Globus pallidus (tissue), 1 donor: ENCODE measurements around the gene PRSS53.
A peak's percentile ranks its signal among the peaks of the same experiment; 100 is the strongest.
"Not testable (repeated sequence)": the region's sequence is repeated elsewhere in the genome, so short reads cannot be mapped to it uniquely, and the experiment has no call there.

Experiments used
- DNase-seq: peaks from one replicate; pipeline ENCODE4 v3.0.0-alpha.2; 2015; ENCODE audit warnings: low spot score

Gene PRSS53

DNA sequence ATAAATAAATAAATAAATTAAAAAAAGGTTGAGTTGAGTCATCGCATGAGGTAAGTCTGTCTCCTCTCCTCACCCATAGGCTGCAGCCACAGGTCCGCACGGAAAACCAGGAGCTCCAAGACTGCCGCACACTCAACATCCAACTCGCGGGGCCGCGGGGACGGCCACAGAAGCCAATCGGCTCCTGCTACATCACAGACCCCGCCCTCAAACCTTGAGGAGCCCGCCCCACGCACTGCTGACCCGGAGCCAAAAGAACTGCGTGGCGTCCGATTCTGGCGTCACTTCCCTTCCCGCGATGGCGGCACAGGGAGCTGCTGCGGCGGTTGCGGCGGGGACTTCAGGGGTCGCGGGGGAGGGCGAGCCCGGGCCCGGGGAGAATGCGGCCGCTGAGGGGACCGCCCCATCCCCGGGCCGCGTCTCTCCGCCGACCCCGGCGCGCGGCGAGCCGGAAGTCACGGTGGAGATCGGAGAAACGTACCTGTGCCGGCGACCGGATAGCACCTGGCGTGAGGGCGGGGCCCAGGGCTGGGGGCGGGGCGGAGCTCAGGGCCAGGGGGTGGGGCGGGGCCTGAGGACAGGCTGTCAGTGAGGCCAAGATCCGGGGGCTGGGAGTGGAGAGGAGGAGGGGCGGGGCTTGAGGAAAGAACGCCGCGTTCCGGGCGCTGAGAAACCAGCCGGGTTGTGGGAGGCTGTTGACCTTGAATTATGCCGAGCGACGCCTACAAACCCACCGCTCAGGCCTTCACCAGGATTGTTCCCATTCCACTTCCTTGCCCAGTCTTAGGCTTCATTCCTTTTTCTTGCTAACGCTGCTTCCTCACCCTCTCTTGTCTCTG is 28.9 kb upstream of the PRSS53 start, which contains the start of gene KAT8:
Gene KAT8 (plus strand): TSS at position 281 of the 839 bp plus-strand sequence. CDS start 18 bp downstream, at position 299.
- peak; percentile 97 for DNase-seq

DNA sequence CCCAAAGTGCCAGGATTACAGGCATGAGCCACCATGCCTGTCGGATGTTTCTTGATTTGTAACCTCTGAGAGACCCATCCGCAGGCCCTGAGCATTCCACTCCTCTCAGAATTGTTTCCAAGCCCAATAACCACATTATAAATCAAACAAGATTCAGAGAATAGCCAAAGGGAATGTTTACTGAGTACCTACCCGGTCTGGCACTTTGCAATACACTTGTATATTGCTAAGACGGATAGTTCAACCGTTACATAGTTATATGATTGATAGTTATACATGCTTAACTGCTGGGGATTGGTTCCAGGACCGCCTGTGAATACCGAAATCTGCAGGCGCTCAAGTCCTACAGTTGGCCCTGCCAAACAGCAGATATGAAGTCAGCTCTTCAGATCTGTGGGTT is 25.7 kb upstream of the PRSS53 start:
- DNase-seq = no peak

DNA sequence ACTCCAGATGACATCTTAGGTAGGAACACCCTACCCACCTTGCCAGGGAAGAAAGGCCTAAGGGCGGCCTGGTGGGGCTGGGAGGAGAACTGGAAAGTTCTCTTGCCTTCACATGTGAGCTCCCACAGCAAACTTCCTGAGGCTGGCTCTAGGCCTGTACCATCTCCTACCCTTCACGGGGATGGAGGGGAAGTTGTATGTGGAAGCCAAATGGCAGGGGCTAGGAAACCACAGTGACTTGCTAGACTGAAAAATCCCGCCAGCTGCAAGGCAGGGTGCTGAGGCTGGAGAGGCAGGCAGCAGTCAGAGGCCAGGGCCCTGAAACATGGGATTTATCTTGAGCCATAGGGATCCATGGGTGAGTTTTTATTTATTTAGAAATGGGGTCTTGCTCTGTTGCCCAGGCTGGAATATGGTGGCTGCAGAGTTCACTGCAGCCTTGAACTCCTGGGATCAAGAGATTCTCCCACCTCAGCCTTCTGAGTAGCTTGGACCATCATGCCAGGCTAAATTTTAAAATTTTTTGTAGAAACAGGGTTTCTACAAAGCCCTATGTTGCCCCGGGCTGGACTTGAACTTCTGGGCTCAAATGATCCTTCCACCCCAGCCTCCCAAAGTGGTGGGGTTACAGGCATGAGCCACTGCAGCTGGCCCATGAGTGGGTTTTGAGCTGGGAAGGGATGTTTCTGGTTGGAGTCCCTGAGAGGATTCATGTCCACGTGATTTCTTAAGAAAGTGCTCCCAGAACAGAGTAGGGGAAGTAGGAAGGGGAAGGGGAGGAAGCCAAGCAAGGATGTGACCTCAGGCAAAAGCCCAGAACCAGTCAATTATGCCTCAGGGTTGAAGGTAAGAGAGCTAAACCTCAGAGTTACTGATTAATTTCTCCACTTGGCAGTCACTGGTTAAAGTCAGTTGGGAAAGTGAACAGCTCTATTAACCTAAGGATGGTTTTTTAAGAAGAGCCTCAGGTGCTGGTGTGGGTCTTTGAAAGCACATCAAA is 24.7 kb upstream of the PRSS53 start:
- peak; percentile 46 for DNase-seq

DNA sequence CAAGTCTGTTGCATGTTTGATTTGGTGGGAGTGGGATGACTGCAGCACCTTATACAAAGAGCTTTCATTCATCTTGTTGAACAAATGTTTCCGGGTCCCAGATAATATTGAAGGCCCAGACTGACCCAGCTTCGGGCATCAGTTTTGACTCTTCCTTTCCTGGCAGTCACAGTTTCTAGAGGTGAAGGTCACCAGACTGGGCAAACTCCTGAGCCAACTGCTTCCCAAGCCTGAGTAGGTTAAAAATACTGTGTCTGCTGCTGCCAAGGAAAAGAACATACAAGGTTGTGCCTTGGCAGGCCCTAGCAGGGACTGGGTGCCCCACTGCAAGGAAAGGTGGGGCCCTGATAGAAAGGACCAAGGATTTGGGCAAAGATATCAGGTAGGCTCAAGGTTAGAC is 24.0 kb upstream of the PRSS53 start:
- DNase-seq = no peak

DNA sequence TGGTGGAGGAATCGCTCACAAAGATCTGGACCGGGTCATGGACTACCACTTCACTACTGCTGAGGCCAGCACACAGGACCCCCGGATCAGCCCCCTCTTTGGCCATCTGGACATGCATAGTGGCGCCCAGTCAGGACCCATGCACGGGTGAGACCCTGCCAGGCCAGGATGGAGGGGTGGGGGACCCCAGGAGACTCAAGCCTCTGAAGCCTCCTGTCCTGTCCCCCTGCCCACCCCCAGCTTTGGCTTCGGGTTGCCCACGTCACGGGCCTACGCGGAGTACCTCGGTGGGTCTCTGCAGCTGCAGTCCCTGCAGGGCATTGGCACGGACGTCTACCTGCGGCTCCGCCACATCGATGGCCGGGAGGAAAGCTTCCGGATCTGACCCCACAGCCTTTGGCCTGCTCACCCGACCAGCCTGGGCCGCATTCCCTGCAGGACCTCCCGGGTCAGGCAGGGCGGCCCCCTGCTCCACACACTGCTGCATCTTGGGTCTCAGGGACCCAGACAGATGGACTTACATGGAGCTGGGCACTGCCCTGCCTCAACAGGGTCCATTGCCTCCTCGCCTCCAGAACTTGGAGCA is 23.2 kb upstream of the PRSS53 start:
- no peak for DNase-seq

DNA sequence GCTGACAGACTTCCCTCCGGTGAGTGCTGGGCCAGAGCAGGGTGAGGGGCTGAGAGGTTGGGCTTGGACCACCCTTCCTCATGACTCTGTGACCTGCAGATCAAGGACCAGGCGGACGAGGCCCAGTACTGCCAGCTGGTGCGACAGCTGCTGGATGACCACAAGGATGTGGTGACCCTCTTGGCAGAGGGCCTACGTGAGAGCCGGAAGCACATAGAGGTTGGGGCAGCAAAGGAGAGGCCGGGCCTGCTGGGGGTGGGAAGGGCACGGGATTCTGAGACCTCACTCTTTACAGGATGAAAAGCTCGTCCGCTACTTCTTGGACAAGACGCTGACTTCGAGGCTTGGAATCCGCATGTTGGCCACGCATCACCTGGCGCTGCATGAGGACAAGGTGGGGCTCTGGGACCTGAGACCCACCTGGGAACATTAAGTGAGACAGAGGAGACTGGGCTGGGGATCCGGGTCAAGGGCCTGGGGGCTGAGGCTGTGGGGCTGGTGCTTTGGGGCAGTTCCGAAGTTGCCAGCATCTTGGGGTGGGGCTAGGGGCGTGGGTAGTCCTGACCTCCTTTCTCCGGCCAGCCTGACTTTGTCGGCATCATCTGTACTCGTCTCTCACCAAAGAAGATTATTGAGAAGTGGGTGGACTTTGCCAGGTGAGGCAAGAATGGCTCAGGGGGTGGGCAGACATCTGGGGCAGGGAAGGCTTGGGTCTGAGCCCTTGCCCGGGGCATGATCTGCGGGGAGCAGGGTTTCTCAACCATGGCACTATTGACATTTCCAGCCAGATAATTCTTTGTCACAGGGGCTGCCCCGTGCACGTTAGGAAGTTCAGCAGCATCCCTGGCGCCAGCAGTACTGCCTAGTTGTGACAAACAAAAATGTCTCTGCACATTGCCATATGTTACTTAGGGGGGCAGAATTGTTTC is 21.6 kb upstream of the PRSS53 start:
- DNase-seq = no peak

DNA sequence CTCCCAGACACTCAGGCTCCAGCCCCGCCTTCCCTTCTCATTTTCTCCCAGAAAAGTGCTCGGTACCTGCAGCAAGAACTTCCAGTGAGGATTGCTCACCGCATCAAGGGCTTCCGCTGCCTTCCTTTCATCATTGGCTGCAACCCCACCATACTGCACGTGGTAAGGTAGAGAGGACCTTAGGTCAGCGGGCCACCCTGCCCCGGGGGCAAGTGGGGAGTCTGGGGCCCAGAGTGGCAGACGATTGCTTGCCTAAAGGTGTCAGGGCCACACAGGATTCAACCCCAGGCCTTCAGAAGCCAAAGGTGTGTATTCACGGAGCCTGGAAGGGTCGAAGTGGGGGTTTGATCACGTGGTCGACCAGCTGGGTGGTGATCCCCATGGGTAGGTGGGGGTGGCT is 20.9 kb upstream of the PRSS53 start:
- DNase-seq = no peak

DNA sequence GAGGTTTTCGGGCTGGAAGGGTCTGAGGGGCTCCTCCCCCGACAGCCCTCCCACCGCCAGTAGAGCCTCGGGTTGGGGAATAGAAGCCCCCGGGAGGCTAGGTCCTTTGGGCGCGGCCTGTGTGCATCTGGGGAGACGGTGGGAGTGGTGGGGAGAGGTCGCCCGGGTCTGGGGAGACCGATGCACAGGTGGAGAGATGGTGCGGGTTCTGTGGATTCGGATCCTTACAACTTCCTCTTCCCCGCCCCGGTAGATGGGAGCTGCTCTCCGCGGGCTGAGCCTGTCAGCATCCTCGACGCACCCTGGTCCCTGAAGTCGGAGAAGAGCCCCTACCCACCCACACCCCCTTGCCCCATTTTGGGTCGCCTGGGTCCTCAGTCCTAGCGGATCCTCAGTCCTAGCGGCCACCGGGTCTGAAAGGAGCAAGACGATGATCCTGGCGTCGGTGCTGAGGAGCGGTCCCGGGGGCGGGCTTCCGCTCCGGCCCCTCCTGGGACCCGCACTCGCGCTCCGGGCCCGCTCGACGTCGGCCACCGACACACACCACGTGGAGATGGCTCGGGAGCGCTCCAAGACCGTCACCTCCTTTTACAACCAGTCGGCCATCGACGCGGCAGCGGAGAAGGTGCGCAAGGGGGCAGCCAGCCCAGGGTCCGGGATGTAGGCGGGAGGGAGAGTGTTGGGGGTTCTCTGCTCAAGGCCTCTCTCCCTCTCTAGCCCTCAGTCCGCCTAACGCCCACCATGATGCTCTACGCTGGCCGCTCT is 20.2 kb upstream of the PRSS53 start:
- DNase-seq = no peak

DNA sequence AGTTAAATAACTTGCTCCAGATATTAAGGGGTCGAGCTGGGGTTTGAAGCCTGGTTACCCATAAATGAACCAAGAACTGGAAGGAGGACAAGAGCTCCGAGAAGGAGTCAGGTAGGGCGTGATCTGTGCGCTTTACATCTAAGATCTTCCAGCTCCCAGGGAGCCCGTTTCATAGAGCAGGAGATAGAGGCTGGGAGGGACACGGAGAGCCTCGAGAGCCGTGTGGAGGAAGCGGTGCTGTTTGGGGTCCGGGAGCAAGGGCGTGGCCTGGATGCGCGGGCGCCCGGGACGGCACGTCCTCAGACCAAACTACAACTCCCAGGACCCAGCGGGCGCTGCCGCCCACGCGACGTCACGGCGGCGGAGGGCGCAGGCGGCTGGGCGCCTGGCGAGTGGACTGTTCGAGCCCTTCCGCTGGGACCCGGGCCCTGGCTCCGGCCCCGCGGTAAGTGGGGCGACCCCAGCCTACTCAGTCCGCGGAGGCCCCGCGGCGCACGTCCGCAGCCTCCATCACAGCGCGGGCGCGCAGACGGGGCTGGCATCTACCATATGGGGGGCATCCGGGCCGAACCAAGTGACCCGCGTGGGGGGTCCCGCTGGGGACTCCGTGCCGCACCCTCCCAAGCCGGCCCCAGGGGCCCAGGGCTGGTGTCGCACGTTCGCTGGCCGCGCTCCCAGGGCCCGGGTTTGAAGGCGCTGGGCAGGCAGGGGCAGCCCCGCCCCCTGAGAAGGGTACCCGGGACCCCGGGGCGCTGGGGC is 19.5 kb upstream of the PRSS53 start, which contains the start of gene BCKDK:
Gene BCKDK (plus strand): TSS at position 352 of the 759 bp plus-strand sequence. CDS start 838 bp downstream, outside the sequence.
- DNase-seq = peak; percentile 67

DNA sequence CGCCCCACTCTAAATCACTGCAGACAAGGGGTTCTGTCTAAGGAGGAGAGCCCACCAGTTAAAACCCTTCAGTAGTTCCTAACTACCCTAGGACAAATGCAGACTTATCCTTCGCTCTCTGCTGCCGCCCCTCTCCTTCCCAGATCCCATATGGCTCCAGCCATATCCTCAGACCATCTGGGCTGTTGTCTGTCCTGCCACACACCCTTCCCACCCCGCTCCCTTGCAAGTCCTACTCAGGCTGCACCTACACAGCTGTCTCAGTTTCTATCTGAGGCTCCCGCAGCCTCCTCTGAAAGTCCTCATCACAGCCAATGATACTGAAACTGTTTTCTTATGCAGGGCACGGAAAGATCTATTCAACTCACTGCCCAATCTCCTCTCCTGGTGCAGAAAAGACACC is 18.7 kb upstream of the PRSS53 start:
- DNase-seq = no peak

DNA sequence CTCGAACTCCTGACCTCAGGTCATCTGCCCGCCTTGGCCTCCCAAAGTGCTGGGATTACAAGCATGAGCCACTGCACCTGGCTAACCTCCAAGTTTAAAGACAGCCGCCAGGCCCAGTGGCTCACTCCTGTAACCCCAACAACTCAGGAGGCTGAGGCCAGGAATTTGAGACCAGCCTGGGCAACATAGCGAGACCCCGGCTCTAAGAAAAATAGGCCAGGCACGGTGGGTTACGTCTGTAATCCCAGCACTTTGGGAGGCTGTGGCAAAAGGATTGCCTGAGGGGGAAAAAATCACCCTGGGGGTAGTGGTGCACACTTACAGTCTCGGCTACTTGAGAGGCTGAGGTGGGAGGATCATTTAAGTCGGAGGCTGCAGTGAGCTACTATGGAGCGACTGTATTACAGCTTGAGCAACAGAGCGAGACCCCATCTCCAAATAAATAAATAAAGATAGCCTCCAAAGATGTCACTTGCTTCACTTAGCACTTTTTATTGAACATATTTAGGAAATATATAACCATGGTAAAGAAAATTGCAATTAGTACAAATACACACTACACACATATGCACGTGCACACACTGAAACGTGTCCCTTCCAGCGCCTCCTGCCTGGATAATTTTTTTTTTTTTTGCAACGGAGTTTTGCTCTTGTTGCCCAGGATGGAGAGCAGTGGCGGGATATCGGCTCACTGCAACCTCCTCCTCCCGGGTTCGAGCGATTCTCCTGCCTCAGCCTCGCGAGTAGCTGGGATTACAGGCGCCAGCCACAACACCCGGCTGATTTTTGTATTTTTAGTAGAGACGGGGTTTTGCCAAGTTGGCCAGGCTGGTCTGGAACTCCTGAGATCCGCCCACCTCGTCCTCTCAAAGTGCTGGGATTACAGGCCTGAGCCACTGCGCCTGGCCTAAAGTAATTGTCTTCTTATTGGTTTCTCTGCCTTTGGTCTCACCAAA is 18.0 kb upstream of the PRSS53 start:
- no peak for DNase-seq

DNA sequence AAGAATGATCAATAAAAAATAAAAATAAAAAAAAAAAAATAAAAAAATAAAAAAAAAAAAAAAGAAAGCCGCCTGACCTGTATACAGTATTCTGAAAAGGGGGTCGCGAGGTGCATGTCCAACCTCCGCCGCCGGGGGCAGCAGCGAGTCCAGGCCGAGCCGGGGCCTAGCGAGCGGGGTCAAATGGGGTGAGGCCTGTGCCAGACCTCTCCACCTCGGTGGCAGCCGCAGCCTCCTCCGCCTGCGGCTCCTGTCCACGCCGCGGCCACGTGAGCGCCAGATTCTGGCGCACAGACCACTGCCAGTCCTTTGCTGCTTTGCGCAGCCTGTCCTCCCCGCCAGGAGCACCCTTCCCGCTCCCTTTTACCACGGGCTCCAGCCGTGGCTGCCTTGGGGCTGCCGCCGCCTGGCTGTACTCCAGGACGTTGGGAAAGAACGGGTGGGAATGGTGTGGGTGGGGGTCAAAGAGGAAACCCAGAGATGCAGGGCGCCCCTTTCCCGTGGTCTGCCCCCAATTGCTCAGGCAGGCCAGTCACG is 17.0 kb upstream of the PRSS53 start:
- DNase-seq = peak; percentile 66

DNA sequence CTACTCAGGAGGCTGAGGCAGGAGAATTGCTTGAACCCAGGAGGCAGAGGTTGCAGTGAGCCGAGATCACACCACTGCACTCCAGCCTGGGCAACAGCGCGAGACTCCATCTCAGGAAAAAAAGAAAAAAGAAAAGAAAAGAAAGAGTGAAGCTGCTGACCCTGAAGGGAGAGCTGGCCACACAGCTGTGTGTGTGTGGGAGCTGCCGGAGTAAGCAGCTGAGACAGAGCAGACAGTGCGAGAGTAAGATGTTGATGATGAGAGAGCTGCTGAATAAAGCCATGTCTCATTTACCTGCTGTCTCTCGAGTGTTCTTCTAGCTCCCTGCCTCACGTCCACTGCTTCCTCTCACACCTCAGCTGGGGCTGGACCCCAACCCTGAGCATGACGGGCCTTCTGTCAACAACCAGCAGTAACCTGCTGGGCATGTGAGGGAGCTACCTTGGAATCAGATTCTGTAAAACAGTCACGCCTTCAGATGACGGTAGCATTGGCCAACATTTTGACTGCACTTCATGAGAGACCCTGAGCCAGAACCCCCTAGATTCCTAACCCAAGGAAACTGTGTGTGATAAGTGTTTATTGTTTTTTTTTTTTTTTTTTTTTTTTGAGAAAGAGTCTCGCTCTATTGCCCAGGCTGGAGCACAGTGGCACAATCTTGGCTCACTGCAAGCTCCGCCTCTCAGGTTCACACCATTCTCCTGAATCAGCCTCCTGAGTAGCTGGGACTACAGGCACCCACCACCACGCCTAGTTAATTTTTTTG is 12.3 kb upstream of the PRSS53 start:
- DNase-seq = not testable (repeated sequence)

DNA sequence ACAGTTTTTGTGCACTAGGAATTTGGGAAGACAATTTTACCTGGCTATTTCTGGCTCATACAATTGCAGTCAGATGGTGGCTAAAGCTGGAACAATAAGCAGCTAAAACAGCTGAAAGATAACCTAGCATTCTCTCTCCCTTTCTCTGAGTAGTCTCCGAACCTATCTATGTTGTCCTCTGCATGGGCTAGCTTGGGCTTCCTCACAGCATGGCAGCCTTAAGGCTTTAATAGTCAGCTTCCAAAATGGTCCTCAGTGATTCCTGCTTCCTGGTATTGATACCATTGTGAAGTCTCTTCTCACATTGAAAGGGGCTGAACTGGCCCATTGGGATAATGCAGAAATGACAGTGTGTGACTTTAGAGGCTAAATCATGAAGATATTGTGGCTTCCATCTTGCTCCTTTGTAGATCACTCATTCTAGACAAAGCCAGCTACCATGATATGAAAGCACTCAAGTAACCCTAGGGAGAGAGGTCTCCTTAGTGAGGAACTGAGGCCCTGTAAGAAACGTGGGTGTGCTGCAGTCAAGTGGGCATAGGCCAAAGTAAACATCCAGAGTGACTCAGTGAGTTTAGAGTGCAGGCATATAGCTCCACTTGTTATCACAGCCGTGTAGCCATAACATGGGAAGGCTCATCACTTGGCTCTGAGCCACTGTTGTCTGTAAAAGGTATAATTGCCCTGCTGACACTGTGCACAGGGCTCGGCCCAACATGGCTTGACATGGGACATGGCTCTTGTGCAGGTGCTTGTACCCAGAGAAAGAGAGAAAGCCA is 11.3 kb upstream of the PRSS53 start:
- no peak for DNase-seq

DNA sequence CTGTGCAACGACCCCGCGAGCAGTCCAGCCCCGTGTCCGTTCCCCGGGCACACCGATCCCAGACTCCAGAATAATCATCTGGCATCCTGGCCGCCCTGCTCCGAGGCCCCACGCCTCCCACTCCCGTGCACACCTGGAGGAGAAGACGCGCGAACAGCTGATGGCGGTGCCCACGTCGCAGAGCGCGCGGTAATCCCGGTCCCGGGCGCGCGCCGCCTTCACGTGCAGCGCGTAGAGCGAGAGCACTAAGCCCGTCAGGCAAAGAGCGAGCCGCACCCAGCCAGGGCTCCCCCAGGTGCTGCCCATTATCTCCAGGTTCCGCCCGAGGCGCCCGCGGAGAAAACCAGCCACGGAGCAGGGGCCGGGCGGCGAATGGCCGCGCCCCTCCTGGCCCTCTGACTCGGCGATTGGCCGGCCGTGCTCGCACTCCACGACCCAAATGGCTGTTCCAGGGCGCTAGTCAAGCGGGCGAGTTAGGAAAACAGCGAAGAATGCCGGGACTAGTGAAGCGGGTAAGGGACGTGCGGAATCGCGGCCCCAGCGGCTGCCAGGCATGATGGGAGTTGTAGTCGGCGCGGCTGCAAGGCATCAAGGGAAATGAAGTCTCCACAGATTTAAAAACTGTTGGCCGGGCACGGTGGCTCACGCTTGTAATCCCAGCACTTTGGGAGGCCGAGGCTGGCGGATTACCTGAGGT is 5.8 kb upstream of the PRSS53 start, which contains the start of gene VKORC1:
Gene VKORC1 (minus strand): TSS at position 374 of the 697 bp plus-strand sequence. CDS start 68 bp downstream, at position 306.
- DNase-seq = peak; percentile 94

DNA sequence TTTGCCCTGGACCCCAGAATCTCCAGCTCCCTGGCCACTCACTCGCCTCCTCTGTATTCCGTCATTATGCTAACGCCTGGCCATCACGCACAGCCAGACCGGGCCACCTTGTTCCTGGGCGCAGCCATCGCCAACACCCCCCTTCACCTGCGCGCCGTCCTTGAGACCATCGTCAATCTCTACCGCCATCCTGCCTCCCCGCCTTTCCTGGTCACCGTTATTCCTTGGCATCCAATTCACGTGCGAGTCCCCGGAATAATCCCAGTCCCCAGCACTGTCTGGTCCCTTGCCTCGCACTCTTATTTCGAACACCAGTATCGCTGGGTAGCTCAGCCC is 5.3 kb upstream of the PRSS53 start:
- no peak for DNase-seq
